K562 (cell line): ENCODE measurements around the gene ARHGAP18. TPM values are rescaled to one million over a fixed set of nuclear protein-coding genes. Genes with fewer than 3 reads are reported as not detected.

ENCODE experiments used
- ATF7 ChIP-seq: fragments of 450-650 bp; IDR thresholded peaks from 2 replicates; pipeline ENCODE4 v1.7.1; 2014; ENCODE audit warnings: mild to moderate bottlenecking, moderate library complexity
- BACH1 ChIP-seq: fragments of 200-800 bp; sonication (Bioruptor generic); IDR thresholded peaks from 2 replicates; pipeline ENCODE4 v1.6.1; 2016; ENCODE audit warnings: missing genetic modification characterization, missing compliant biosample characterization
- GABPA ChIP-seq: fragments of 200-800 bp; sonication (Bioruptor generic); conservative IDR thresholded peaks from 2 replicates; pipeline ENCODE4 v1.6.1; 2016; ENCODE audit warnings: low read depth, missing genetic modification characterization, missing compliant biosample characterization
- MBD2 ChIP-seq: sonication (generic); IDR thresholded peaks from 2 replicates; pipeline ENCODE4 v1.6.1; 2016; ENCODE audit warnings: low read depth, borderline replicate concordance
- MTA3 ChIP-seq: fragments of 450-650 bp; formaldehyde crosslinking; IDR thresholded peaks from 2 replicates; pipeline ENCODE4 v1.6.1; 2017; ENCODE audit warnings: mild to moderate bottlenecking, borderline replicate concordance
- NR2C1 ChIP-seq, 2 experiments: fragments of 450-650 bp; IDR thresholded peaks; 2 replicates each; pipeline ENCODE4 v1.6.1; 2017; ENCODE audit warnings: mild to moderate bottlenecking in 2 of 2, antibody characterized with exemption in 1 of 2, inconsistent platforms in 1 of 2, missing compliant biosample characterization in 1 of 2, missing genetic modification characterization in 1 of 2
- PHF21A ChIP-seq: fragments of 450-650 bp; IDR thresholded peaks from 2 replicates; pipeline ENCODE4 v1.6.1; 2017; ENCODE audit warnings: low read depth, borderline replicate concordance
- RNF2 ChIP-seq: sonication (generic); IDR thresholded peaks from 2 replicates; pipeline ENCODE4 v1.6.1; 2016
- SUPT5H ChIP-seq: fragments of 450-650 bp; IDR thresholded peaks from 2 replicates; pipeline ENCODE4 v1.6.1; 2016
- TCFL5 ChIP-seq: fragments of 250-450 bp; sonication (Bioruptor Pico); conservative IDR thresholded peaks from 2 replicates; pipeline ENCODE4 v1.6.1; 2021; ENCODE audit warnings: mild to moderate bottlenecking, moderate library complexity, matching md5 sums
- THRAP3 ChIP-seq: fragments of 450-650 bp; IDR thresholded peaks from 2 replicates; pipeline ENCODE4 v1.6.1; 2016; ENCODE audit warnings: mild to moderate bottlenecking, inconsistent platforms, borderline replicate concordance
- ZNF24 ChIP-seq: fragments of 450-650 bp; IDR thresholded peaks from 2 replicates; pipeline ENCODE4 v1.6.1; 2016
- polyA plus RNA-seq, 8 experiments: library from polyadenylated mRNA; depleted of rRNA in 4 of 8; stranded (reverse) in 5 of 8; unstranded in 3 of 8; fragments of >200 nt; fragmentation: Nextera tagmentation in 2 of 8; fragmentation: Illumina TruSeq in 1 of 8; extraction: Ambion mirVana in 2 of 8; extraction: Trizol in 1 of 8; gene quantifications; 2 replicates each; pipeline versions ENCODE4 v1.2.1 to v1.2.3, GENCODE V29; 2011 to 2014; ENCODE audit warnings: inconsistent platforms in 1 of 8, missing spikeins in 1 of 8
- total RNA-seq, 7 experiments: library from RNA; depleted of rRNA in 6 of 7; stranded (reverse); fragments of >200 nt in 6 of 7; fragmentation: Illumina TruSeq in 2 of 7; extraction: Trizol in 2 of 7; gene quantifications; 2 replicates each; pipeline versions ENCODE4 v1.2.1 to v1.2.3, GENCODE V29; 2011 to 2021; ENCODE audit warnings: low replicate concordance in 1 of 7
- TF ChIP-seq, protein P1 (sequence below), 2 experiments: fragments of 450-650 bp; formaldehyde crosslinking in 1 of 2; IDR thresholded peaks; 2 replicates each; pipeline versions ENCODE4 v1.4.0 to v1.6.1; 2014 to 2020; ENCODE audit warnings: mild to moderate bottlenecking in 2 of 2, borderline replicate concordance in 1 of 2, low read depth in 1 of 2
- TF ChIP-seq, protein P2 (sequence below): sonication (generic); formaldehyde crosslinking; IDR thresholded peaks from 2 replicates; pipeline ENCODE4 v1.8.0; 2023; ENCODE audit warnings: missing genetic modification reagents, mild to moderate bottlenecking, borderline replicate concordance

ARHGAP18 gene
- total and polyA plus RNA-seq, 9 of the 15 experiments (the other 6 are each of a cell fraction or from before 2014, with no cell fraction given): 13.3 to 29.7 (median 21.1) TPM

DNA sequence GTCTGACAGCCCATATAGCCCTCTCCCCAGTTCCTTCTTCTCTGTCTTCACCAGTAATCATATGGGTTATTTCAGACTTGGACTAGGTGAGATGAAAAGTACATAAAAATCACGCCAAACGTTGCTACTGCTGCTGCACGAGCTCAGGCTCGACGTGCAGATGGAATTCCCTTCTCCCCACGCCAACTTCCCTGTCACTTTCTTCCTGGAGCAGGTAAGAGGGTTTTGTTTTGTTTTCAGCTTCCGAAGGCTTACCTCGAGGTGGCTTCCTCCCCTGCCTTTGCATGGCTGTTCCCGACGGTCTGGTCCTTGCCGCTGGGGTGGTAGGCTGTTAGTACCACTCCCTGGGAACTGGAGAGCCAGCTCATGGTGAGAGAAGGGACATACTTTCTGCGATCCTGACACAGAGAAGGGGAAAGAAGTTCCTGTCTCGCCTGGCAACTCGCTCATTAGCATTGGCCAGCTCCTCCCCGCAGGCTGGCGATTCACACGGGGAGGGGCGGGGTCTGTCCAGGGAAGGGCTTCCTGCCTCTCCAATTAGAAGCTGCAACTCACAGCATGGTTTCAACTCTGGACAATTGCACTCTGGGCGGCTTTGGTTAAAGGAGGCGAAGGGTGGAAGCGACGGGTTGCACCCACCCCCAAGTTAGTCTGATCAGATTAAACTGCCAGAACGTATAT is at the start of gene ARHGAP18 (continued):
- TF ChIP-seq MBD2: peak; percentile 13; the same call in 1 of the 2 replicates
- 0 out of 2 replicates have a peak, but pooled peaks have one; percentile 20 for TF ChIP-seq ZNF24
- no peak for TF ChIP-seq NR2C1 (IDR thresholded peaks at IDR 0.05)
- TF ChIP-seq NR2C1 (tag; IDR thresholded peaks at IDR 0.05): no peak
- TF ChIP-seq BACH1 (tag): 0 out of 2 replicates have a peak, but pooled peaks have one; percentile 2
- no peak for TF ChIP-seq PHF21A
- no peak for TF ChIP-seq THRAP3
- TF ChIP-seq ATF7: peak; percentile 53
- TF ChIP-seq, protein P1, sequence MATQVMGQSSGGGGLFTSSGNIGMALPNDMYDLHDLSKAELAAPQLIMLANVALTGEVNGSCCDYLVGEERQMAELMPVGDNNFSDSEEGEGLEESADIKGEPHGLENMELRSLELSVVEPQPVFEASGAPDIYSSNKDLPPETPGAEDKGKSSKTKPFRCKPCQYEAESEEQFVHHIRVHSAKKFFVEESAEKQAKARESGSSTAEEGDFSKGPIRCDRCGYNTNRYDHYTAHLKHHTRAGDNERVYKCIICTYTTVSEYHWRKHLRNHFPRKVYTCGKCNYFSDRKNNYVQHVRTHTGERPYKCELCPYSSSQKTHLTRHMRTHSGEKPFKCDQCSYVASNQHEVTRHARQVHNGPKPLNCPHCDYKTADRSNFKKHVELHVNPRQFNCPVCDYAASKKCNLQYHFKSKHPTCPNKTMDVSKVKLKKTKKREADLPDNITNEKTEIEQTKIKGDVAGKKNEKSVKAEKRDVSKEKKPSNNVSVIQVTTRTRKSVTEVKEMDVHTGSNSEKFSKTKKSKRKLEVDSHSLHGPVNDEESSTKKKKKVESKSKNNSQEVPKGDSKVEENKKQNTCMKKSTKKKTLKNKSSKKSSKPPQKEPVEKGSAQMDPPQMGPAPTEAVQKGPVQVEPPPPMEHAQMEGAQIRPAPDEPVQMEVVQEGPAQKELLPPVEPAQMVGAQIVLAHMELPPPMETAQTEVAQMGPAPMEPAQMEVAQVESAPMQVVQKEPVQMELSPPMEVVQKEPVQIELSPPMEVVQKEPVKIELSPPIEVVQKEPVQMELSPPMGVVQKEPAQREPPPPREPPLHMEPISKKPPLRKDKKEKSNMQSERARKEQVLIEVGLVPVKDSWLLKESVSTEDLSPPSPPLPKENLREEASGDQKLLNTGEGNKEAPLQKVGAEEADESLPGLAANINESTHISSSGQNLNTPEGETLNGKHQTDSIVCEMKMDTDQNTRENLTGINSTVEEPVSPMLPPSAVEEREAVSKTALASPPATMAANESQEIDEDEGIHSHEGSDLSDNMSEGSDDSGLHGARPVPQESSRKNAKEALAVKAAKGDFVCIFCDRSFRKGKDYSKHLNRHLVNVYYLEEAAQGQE (IDR thresholded peaks at IDR 0.05; ENCODE audit: borderline replicate concordance): 0 out of 2 replicates have a peak, but pooled peaks have one; percentile 13
- TF ChIP-seq, protein P1 (CRISPR knock-in tag; IDR thresholded peaks at IDR 0.05; ENCODE audit: low read depth): no peak
- TF ChIP-seq, protein P2, sequence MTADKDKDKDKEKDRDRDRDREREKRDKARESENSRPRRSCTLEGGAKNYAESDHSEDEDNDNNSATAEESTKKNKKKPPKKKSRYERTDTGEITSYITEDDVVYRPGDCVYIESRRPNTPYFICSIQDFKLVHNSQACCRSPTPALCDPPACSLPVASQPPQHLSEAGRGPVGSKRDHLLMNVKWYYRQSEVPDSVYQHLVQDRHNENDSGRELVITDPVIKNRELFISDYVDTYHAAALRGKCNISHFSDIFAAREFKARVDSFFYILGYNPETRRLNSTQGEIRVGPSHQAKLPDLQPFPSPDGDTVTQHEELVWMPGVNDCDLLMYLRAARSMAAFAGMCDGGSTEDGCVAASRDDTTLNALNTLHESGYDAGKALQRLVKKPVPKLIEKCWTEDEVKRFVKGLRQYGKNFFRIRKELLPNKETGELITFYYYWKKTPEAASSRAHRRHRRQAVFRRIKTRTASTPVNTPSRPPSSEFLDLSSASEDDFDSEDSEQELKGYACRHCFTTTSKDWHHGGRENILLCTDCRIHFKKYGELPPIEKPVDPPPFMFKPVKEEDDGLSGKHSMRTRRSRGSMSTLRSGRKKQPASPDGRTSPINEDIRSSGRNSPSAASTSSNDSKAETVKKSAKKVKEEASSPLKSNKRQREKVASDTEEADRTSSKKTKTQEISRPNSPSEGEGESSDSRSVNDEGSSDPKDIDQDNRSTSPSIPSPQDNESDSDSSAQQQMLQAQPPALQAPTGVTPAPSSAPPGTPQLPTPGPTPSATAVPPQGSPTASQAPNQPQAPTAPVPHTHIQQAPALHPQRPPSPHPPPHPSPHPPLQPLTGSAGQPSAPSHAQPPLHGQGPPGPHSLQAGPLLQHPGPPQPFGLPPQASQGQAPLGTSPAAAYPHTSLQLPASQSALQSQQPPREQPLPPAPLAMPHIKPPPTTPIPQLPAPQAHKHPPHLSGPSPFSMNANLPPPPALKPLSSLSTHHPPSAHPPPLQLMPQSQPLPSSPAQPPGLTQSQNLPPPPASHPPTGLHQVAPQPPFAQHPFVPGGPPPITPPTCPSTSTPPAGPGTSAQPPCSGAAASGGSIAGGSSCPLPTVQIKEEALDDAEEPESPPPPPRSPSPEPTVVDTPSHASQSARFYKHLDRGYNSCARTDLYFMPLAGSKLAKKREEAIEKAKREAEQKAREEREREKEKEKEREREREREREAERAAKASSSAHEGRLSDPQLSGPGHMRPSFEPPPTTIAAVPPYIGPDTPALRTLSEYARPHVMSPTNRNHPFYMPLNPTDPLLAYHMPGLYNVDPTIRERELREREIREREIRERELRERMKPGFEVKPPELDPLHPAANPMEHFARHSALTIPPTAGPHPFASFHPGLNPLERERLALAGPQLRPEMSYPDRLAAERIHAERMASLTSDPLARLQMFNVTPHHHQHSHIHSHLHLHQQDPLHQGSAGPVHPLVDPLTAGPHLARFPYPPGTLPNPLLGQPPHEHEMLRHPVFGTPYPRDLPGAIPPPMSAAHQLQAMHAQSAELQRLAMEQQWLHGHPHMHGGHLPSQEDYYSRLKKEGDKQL (CRISPR knock-in tag): 0 out of 2 replicates have a peak, but pooled peaks have one; percentile 72
- TF ChIP-seq TCFL5 (CRISPR knock-in tag): no peak
- TF ChIP-seq SUPT5H: peak; percentile 79
- TF ChIP-seq GABPA (tag): no peak
- 0 out of 2 replicates have a peak, but pooled peaks have one; percentile 23 for TF ChIP-seq RNF2
- peak; percentile 70; the same call in 1 of the 2 replicates for TF ChIP-seq MTA3
